CD4-positive, alpha-beta T cell treated with Interleukin-15 for 1 hour (primary cell): ENCODE results near the gene ADGRE1.

Source experiments
- DNase-seq: peaks from one replicate; pipeline ENCODE4 v3.0.0-alpha.2; 2020

Gene ADGRE1

GRCh38 chr19:6956573-6956972 is 69.2 kb downstream of the ADGRE1 start:
- DNase-seq = no peak

GRCh38 chr19:6958791-6959190 is 71.4 kb downstream of the ADGRE1 start:
- peak; percentile 27 for DNase-seq

DNA sequence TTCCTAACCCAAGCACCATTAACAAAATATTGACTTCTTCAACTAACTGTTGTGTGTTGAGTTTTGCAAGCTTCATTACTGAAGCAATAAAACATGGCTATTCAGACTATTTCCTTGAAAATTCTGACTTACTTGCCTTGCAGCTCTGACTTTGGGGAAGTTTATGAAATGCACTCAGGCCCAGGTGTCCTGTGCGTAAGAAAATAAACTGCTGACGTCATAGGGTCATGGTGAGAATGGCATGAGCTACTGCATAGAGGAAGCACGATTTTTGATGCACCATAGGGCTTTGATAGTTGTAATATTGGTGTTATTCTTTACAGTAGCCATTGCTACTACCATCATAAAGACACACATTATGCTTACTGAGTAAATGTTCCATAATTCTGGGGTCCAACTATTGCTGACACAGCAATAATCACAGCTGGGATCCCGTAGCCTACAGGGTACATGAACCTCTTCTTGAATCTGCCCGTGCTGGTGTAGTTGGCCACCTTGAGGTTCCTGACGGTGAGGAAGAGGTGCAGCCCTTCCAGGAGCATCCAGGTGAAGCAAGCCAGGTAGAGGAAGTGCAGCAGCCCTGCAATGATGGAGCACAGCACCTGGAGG is 76.0 kb downstream of the ADGRE1 start:
- peak; percentile 33 for DNase-seq

GRCh38 chr19:6963937-6964336 is 76.6 kb downstream of the ADGRE1 start:
- DNase-seq = no peak

DNA sequence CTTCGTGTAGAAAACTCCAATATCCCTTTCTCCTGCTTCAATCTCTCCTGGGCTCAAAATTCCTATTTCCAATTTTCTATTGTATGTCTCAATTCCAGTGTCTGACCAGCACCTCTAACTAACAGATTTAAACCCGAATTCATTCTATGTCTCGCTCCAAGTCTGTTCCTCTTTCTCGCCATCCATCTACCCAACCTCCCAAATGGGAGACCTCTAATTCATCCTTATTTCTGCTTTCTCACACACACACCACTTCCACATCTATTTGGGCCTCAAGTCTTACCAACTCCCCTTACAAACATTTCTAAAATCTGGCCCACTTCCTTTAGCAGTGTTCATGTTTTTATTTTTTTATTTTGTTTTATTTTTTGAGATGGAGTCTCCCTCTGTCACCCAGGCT is 80.6 kb downstream of the ADGRE1 start:
- DNase-seq = no peak

DNA sequence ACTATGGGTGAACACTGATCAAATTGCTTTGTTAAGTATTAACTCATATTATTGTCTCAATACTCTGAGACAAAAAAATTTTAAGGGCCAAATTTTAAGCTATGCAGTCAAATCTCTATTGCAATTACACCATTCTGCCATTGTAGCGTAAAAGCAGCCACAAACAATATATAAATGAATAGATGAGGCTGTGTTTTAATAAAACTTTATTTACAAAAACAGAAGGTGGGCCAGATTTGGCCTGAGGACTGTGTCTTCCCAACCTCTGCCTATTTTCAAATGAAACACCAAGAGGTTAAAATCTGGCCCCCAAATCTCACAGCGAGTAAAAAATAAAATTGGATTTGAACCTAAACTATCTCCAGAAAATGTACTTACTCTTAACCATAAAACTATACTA is 82.1 kb downstream of the ADGRE1 start:
- no peak for DNase-seq

DNA sequence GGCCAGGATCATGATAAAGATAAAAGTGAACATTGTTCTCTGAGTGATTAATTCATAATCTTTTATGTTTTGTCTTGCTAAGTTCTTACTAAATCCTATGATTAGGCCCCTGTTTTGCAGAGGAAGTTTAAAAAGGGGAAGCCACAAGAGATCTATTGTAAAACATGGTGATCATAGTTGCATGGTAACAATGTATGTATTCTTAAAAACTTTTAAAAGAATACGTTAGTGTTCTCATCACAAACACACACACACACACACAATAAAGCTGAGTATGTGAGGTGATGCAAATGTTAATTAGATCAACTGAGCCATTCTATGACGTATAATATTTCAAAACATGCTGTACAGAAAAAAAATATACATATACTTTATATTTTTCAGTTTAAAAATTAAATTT is 82.6 kb downstream of the ADGRE1 start:
- no peak for DNase-seq

DNA sequence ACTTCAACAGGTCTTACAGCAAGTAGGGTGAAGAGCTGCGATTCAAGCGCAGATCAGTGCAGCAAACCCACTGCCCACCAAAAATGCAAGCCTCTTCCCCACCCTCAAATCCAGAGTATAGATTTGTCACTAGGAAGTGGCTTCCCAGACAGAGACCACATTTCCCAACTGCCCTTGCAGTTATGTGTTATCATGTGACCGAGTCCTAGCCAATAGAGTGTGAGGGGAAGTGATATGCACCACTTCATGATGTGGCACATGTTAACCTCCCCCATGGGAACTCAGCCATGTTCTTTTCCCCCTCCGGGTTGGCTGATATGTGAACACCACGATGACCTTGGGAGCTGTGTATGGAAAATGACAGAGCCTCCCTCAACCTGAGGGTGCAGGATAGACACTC is 83.1 kb downstream of the ADGRE1 start:
- DNase-seq = peak; percentile 45

DNA sequence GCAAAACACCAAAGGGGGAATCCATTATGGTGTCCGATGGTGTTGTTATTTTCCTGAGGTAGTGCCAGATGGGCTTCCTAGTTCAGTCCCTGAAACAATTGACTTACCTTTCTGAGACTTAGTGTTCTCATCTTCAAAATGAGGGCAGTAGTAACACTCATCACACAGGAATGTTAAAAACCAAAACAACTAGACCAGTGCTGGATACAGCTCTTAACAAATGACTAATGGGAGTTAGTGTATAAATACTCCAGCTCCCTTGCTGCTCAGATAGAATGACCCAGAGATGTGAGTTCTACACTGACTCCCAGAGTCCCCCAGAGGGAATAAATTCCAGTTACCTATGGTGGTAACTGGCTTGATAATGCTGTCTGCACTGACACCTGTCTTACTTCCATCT is 84.0 kb downstream of the ADGRE1 start:
- no peak for DNase-seq

- no peak for DNase-seq
These were observed 88.8 kb downstream of the ADGRE1 start for GRCh38 chr19:6976197-6976596.

DNA sequence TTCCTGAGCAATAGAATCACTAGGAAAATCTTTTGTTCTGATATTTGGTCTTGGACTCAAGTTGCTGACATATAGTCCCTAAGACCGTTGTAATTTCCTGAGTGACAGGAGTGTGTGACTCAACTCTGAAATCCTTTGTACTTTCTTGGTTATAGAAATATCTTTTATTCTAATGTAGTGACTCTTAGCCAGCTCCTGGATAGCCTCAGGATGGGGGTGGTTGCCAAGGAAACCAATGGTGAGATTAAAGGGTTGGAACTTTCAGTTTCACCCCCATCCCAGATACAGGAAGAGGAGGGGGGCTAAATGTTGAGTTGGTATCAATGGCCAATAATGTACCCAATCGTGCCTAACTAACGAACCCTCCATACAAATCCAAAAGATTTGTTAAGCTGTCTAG is 92.0 kb downstream of the ADGRE1 start:
- no peak for DNase-seq

- DNase-seq = no peak
These were observed 96.1 kb downstream of the ADGRE1 start for GRCh38 chr19:6983448-6983847.

GRCh38 chr19:6987850-6988249 is 100.5 kb downstream of the ADGRE1 start:
- DNase-seq = no peak

- no peak for DNase-seq
These were observed 100.9 kb downstream of the ADGRE1 start for GRCh38 chr19:6988257-6988656.
